Uterus (tissue), 4 donors: Measurements from ENCODE around the gene ELF4. TPM values are rescaled to one million over a fixed set of nuclear protein-coding genes. Genes with fewer than 3 reads are reported as not detected.

ENCODE experiments used
- DNase-seq, 2 donors: peaks; one replicate each; pipeline ENCODE4 v3.0.0-alpha.2; 2019 to 2020
- H3K27ac ChIP-seq, 2 donors: fragments of 200-600 bp; sonication (generic); 1 replicate in 1 of 2; 2 replicates in 1 of 2; pipeline ENCODE4 v1.5.1; 2016 to 2018
- H3K27me3 ChIP-seq, 2 donors: fragments of 200-600 bp; sonication (generic); one replicate each; pipeline ENCODE4 v1.5.1; 2018 to 2019; ENCODE audit warnings: control low read depth in 1 of 2
- H3K36me3 ChIP-seq, 2 donors: fragments of 200-600 bp; sonication (generic); one replicate each; pipeline ENCODE4 v1.5.1; 2019; ENCODE audit warnings: control low read depth in 1 of 2
- H3K4me1 ChIP-seq, 2 donors: fragments of 200-600 bp; sonication (generic); one replicate each; pipeline ENCODE4 v1.5.1; 2018 to 2019; ENCODE audit warnings: control low read depth in 1 of 2
- H3K4me3 ChIP-seq, 2 donors: fragments of 200-600 bp; sonication (generic); 1 replicate in 1 of 2; 2 replicates in 1 of 2; pipeline ENCODE4 v1.5.1; 2018 to 2019; ENCODE audit warnings: mild to moderate bottlenecking in 1 of 2
- H3K9me3 ChIP-seq, 2 donors: fragments of 200-600 bp; sonication (generic); one replicate each; pipeline ENCODE4 v1.5.1; 2019; ENCODE audit warnings: control low read depth in 1 of 2
- CTCF ChIP-seq, 4 experiments: fragments of 200-600 bp in 2 of 4; fragments of 450-650 bp in 2 of 4; sonication (generic) in 2 of 4; IDR thresholded peaks; one replicate each; pipeline ENCODE4 v1.5.1; 2016 to 2019; ENCODE audit warnings: antibody characterized with exemption in 4 of 4, mild to moderate bottlenecking in 2 of 4, moderate library complexity in 1 of 4
- POLR2A ChIP-seq, 2 donors: fragments of 450-650 bp; IDR thresholded peaks; one replicate each; pipeline ENCODE4 v1.6.1; 2016; ENCODE audit warnings: antibody characterized with exemption in 2 of 2, mild to moderate bottlenecking in 1 of 2, moderate library complexity in 1 of 2
- intact Hi-C: fragments of 100-400 bp; cut with DNase I; formaldehyde crosslinking; loops from one replicate; pipeline ENCODE4 v1.15.1; 2023; ENCODE audit warnings: low total_unique reads
- total RNA-seq, 4 donors: library from RNA; depleted of rRNA in 3 of 4; stranded (reverse); fragments of >200 nt in 3 of 4; gene quantifications; one replicate each; pipeline versions ENCODE4 v1.1.0 to v1.2.4, GENCODE V29; 2014 to 2023
- donor health status: DM: yes; HTN: yes; CAD: no.

The ELF4 gene
- total RNA-seq, 4 donors from 2014 or later = 4.6 to 22.3 (median 11.8) TPM

GRCh38 chrX:130020661-130021324, 89.5 kb downstream of the ELF4 start:
- no peaks in the 10 kb centered on the region for H3K36me3 ChIP-seq
- no peak overlapping the region for H3K4me3 ChIP-seq
- intact Hi-C loops = no loop called here
- no peak overlapping the region for H3K27ac ChIP-seq
- no peak for DNase-seq
- TF ChIP-seq CTCF (IDR thresholded peaks at IDR 0.05) = no peak
- no peak for TF ChIP-seq POLR2A (IDR thresholded peaks at IDR 0.05)
- H3K9me3 ChIP-seq = no peaks in the 10 kb centered on the region
- no peaks in the 10 kb centered on the region for H3K4me1 ChIP-seq
- no peaks in the 10 kb centered on the region for H3K27me3 ChIP-seq

- no peak for TF ChIP-seq POLR2A (IDR thresholded peaks at IDR 0.05)
- no peak for TF ChIP-seq CTCF (IDR thresholded peaks at IDR 0.05)
- no peaks in the 10 kb centered on the region for H3K9me3 ChIP-seq
- H3K27me3 ChIP-seq = no peaks in the 10 kb centered on the region
- no peaks in the 10 kb centered on the region for H3K36me3 ChIP-seq
- H3K4me3 ChIP-seq = no peak overlapping the region
- no peaks in the 10 kb centered on the region for H3K4me1 ChIP-seq
- no peak overlapping the region for H3K27ac ChIP-seq
- DNase-seq = no peak
- intact Hi-C loops = no loop called here
Observed at GRCh38 chrX:130018143-130018542, 92.2 kb downstream of the ELF4 start.

- Histone ChIP-seq H3K4me3 (no peak overlapping the region), H3K27ac (no peak overlapping the region), H3K27me3 (no peaks in the 10 kb centered on the region), H3K4me1 (no peaks in the 10 kb centered on the region), H3K9me3 (no peaks in the 10 kb centered on the region), H3K36me3 (no peaks in the 10 kb centered on the region)
- intact Hi-C loops = no loop called here
- TF ChIP-seq CTCF (IDR thresholded peaks at IDR 0.05) (no peak), POLR2A (IDR thresholded peaks at IDR 0.05) (no peak)
- no peak for DNase-seq
Observed at GRCh38 chrX:130015181-130015580, 95.1 kb downstream of the ELF4 start.

Other genes with a start within 250 kb of the ELF4 start
- gene UTP14A, start 204.3 kb downstream of the ELF4 start, total RNA-seq = 10 to 100 TPM in 3 of 4 donors, 1 to 10 TPM in 1; 8.2 to 14.5 (median 13.2) TPM
- 10 to 100 TPM in 1 of 4 donors, 1 to 10 TPM in 2, under 1 TPM in 1; 0.26 to 50.8 (median 4.3) TPM for gene BCORL1, start 127.9 kb downstream of the ELF4 start, total RNA-seq
- gene AIFM1, start 55.3 kb upstream of the ELF4 start, total RNA-seq = 10 to 100 TPM in 3 of 4 donors, 1 to 10 TPM in 1; 7.7 to 21.2 (median 19.1) TPM
- gene RAB33A, start 61.5 kb upstream of the ELF4 start, total RNA-seq = 1 to 10 TPM in 3 of 4 donors, not detected in 1; 1.5 to 3.0 (median 1.8) TPM
- 10 to 100 TPM in 1 of 4 donors, 1 to 10 TPM in 3; 1.8 to 10.4 (median 6.0) TPM for gene ZNF280C, start 158.4 kb upstream of the ELF4 start, total RNA-seq
- gene SLC25A14, start 229.4 kb upstream of the ELF4 start, total RNA-seq = 10 to 100 TPM in 3 of 4 donors, 1 to 10 TPM in 1; 3.3 to 27.6 (median 15.6) TPM